AG09309 (cell line): Measurements from ENCODE around the gene TMEM185A.
"Not testable (repeated sequence)": the region's sequence is repeated elsewhere in the genome, so short reads cannot be mapped to it uniquely, and the experiment has no call there.

Experiments
- DNase-seq: peaks from one replicate; pipeline ENCODE4 v3.0.0-alpha.2; 2010; ENCODE audit warnings: low read depth
- H3K4me3 ChIP-seq: 2 replicates; pipeline ENCODE4 v1.5.1; 2011; ENCODE audit warnings: mild to moderate bottlenecking, low read depth, low read length, moderate library complexity; ENCODE audit not compliant: control insufficient read depth
- TF ChIP-seq, protein P1 (sequence below): IDR thresholded peaks from 2 replicates; pipeline ENCODE4 v1.5.1; 2011; ENCODE audit warnings: mild to moderate bottlenecking, low read depth, low read length, inconsistent platforms; ENCODE audit not compliant: insufficient read depth, control insufficient read depth; ENCODE audit errors: missing control alignments

TMEM185A gene

DNA sequence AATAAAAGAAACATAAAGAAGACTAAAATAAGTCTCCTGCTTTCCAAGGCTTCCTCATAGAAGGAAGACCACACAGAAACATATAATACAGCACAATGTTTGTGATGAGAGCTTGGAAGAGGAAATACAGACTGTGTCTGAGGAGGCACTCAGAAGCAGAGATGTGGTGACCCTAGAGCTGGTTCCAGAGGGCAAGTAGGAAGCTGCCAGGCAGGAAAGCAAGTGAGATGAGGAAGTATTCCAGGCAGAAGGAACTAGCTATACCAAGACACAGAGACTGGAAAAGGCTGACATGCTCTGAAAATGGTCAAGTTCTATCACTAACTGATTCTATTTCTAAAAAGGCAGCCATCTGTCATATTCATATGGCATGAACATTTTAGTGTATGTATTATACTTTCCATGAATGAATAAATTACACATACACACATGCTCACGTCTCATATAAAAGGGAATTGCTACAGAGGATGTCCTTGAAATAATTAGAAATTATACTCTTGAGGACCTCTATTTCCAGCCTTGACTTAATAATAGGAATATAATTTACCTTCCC is 19.9 kb downstream of the TMEM185A start:
- no peak for DNase-seq
- no peak overlapping the region for H3K4me3 ChIP-seq
- TF ChIP-seq, protein P1, sequence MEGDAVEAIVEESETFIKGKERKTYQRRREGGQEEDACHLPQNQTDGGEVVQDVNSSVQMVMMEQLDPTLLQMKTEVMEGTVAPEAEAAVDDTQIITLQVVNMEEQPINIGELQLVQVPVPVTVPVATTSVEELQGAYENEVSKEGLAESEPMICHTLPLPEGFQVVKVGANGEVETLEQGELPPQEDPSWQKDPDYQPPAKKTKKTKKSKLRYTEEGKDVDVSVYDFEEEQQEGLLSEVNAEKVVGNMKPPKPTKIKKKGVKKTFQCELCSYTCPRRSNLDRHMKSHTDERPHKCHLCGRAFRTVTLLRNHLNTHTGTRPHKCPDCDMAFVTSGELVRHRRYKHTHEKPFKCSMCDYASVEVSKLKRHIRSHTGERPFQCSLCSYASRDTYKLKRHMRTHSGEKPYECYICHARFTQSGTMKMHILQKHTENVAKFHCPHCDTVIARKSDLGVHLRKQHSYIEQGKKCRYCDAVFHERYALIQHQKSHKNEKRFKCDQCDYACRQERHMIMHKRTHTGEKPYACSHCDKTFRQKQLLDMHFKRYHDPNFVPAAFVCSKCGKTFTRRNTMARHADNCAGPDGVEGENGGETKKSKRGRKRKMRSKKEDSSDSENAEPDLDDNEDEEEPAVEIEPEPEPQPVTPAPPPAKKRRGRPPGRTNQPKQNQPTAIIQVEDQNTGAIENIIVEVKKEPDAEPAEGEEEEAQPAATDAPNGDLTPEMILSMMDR, result no peak

DNA sequence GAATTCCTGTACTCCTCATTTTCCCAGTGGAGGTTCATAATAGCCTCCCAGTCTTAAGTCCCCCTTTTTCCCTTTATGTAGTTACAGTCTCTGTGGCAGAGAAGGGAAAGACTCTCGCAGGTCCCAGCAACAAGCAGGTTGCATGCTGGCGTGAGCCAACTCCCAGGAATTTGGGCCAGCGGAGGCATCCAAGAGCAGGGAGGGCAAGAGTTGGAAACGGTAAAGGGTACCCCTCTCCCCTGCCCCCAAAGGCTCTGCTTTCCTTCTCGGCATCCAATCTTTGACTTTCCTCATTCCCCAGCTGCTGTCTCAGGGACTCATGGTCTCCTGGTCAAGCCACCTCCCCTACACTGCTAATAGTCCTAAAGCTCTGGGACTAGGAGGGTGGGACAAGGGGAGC is 21.1 kb downstream of the TMEM185A start:
- DNase-seq, result no peak
- no peak overlapping the region for H3K4me3 ChIP-seq
- TF ChIP-seq, protein P1, result no peak

DNA sequence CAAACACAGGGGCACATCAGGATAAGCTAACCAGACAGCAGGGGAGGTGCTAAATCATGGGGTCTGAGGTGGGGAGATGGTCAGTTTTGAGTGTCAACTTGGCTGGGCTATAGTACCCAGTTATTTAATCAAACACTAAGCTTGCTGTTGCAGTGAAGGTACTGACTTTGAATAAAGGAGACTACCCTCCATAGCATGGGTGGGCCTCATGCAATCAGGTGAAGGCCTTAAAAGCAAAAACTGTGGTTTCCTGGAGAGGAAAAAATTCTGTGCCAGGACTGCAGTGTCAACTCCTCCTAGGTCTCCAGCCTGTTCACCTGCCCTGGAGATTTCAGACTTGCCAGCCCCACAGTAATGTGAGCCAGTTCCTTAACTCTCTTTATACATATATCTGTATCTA is 23.9 kb downstream of the TMEM185A start:
- no peak for DNase-seq
- TF ChIP-seq, protein P1, result no peak
- no peak overlapping the region for H3K4me3 ChIP-seq

DNA sequence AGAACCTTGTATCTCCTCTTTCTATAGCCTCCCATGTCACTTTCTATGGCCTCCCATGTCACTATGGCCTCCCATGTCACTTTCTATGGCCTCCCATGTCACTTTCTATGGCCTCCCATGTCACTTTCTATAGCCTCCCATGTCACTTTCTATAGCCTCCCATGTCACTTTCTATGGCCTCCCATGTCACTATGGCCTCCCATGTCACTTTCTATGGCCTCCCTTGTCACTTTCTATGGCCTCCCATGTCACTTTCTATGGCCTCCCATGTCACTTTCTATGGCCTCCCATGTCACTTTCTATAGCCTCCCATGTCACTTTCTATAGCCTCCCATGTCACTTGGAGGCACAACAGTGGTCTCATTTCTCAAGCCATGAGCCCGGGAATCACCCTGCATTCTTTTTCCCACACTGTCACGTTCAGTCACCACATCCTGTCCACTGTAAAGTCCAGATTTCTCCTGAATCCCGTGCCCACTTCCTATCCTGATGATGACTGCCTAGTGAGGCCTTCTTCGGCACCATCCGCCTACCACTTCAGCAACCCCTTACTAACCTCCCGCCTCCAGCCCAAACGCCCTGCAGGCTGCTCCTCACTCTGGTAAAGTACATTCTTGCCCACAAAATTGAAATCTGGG is 26.2 kb downstream of the TMEM185A start:
- DNase-seq, H3K4me3 ChIP-seq: not testable (repeated sequence)

DNA sequence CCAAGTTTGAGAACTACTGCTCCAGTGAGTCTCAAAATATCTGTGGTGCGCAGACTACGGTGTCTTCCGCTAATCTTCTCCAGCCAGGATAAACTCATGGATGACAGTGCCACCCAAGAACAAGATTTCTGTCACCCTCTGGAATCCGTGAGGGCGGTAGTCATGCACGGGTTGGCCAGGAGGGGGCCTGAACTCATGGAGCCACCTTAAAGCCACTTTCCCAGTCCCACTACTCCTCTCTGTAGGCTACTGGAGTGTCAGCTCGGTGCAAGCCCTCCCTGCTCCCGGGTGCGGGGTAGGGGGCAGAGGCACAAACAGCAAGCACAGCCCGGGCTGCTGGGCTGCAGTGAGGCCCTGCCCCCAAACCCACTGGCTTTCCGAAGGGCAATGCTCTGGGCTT is 33.0 kb downstream of the TMEM185A start:
- not testable (repeated sequence) for DNase-seq, H3K4me3 ChIP-seq

DNA sequence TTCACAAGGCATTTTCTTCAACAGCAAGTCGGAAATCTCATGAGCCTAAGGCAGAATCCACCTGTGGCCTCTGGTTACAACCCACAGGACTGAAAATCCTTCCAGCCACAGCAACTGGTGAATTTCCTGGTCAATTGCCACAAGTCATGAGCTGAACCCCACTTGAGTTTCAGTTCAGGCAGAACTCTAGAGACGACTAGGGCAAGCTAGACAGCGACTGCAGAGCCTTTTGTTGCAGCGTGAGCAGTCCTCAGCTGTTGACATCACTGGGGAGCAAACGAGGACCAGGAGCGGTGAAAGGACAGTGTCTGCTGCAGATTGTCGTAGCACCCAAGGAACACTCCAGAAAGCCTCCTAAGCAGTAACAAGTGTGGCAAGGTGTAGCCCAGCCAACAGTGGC is 35.6 kb downstream of the TMEM185A start:
- not testable (repeated sequence) for DNase-seq, H3K4me3 ChIP-seq

DNA sequence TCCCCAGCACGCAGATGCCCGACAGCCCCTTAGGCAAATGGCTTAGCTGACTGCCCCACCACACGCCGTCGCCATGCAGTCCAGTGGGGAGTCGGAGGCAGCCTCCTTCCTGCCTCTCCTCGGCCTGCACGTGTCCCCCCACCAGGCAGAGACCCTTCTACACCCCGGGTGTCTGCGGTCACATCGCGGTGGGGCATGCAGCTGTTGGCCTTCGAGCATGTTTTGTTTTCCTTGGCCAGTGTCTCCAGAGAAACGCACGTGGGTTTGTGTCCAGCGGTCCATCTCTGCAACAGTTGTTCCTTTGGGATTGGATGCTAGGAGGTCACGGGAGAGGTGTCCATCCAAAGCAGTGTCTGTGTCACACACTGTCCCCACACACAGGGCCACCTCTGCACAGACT is 36.4 kb downstream of the TMEM185A start, which contains the start of gene HSFX2:
TSS of gene HSFX2 (minus strand) at position 101 of the 400 bp plus-strand sequence. CDS start 614 bp downstream, outside the sequence.
- not testable (repeated sequence) for H3K4me3 ChIP-seq, DNase-seq

DNA sequence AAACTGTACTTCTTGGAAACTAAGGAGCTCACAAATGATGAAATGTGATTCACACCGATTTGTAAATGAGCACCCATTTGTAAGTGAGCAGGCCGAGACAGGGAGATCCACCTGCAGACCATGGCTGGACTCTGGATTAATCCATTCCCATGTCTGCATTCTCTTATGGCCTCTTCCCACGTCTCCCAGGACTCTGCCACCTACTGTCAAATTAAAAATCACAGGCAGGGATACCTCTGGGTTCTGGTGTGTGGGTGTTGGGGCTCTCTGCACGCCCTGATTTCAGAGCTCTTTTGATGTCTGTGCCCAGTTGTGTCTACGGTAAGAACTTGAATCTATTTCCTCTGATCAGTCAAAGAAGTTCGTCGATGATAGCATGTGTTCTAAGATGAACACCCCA is 40.6 kb downstream of the TMEM185A start:
- not testable (repeated sequence) for DNase-seq, H3K4me3 ChIP-seq

DNA sequence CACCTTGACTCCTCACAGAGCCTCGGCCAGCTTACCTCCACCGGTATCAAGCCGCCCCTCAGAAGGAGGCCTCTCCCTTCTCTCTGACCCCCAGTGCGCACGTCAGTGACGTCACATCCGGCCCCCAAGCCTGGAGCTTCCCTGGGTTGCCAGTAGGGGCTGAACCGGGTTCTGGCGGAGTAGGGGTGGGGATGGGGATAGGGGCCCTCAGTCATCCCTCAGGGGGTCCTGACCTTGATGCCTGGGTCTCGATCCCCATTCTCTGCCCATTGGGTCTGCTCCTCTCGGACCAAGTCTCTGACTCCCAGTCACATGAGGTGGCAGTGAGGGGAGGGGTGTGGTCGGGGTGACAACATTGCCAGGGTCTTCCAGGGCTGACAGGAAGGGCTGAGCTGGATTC is 44.2 kb downstream of the TMEM185A start, which contains the start of gene MAGEA9B:
TSS of gene MAGEA9B (minus strand) at position 101 of the 400 bp plus-strand sequence. CDS start 4,280 bp downstream, outside the sequence.
- not testable (repeated sequence) for H3K4me3 ChIP-seq, DNase-seq

DNA sequence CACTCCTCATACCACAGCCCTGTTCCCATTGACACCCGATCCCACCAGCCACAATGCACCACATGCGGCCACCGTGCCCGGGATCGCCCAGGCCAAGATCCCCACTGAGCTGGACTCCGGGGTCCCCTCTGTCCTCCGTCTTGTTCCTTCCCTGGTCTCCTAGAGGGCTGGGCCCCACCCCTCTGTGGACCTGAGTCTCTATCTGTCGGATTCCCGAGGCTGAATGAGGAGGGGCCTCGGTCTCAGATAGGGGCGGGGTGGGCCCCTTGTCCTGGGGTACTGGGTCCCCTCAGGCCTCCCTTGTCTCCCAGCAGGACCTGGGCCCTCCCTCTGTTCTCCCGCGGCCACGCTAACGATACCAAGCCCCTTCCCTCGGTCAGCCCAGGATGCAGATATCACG is 46.0 kb downstream of the TMEM185A start:
- not testable (repeated sequence) for DNase-seq, H3K4me3 ChIP-seq

DNA sequence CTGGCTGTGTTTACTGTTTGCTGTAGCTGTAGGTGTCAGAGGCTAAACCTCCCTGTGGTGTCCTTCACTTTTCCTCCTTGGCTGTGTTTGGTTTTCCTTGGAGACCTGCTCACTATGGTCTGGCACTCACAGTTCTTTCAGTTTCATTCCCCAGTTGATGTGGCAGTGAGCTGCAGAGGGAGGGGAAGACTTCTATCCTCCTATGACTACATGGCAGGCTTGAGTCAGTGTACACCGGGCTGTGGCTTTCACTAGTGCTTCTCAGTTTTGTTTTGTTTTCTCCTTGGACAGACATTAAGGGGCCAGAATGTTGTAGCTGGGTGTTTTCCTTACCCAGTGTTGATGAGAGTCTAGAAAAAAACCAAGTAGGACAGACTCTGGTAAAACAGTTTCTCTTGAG is 58.1 kb downstream of the TMEM185A start:
- H3K4me3 ChIP-seq, DNase-seq: not testable (repeated sequence)
